ENCODE results near the gene SEMA3D. TPM values are rescaled to one million over a fixed set of nuclear protein-coding genes. Genes with fewer than 3 reads are reported as not detected.

The SEMA3D gene
- total RNA-seq, 1 donor from 2014 or later = 9.1 TPM

GRCh38 chr7:84981055-84981976 lies 205.5 kb downstream of the SEMA3D start:
- no peaks in the 10 kb centered on the region for H3K4me1 ChIP-seq (ENCODE audit: insufficient read depth, low read length)
- no peak overlapping the region for H3K27ac ChIP-seq (ENCODE audit: low read depth, low read length)
- peak overlapping the region; percentile 8 for H3K27ac Mint-ChIP-seq (ENCODE audit: unreplicated experiment)
- H3K4me2 ChIP-seq (ENCODE audit: low read length) = no peak overlapping the region
- no peaks in the 10 kb centered on the region for H3K36me3 Mint-ChIP-seq (ENCODE audit: low read depth, unreplicated experiment)
- TF ChIP-seq EZH2 (IDR thresholded peaks at IDR 0.05; ENCODE audit: insufficient read depth, low read length) = no peak
- TF ChIP-seq CTCF (IDR thresholded peaks at IDR 0.05; ENCODE audit: insufficient read depth, low read depth, low read length) = no peak
- H3K4me3 ChIP-seq (ENCODE audit: insufficient read depth, low read depth, low read length) = no peak overlapping the region
- H3K36me3 ChIP-seq (ENCODE audit: insufficient read depth, low read length) = no peaks in the 10 kb centered on the region
- H4K20me1 ChIP-seq (ENCODE audit: insufficient read depth, low read length) = no peaks in the 10 kb centered on the region
- H3K9me3 Mint-ChIP-seq (ENCODE audit: unreplicated experiment) = peaks cover 5% of the 10 kb centered on the region
- peak overlapping the region; percentile 34 for H2AFZ ChIP-seq (ENCODE audit: low read depth, low read length)
- no peak overlapping the region for H3K9ac ChIP-seq (ENCODE audit: low read length)
- H3K4me1 Mint-ChIP-seq (ENCODE audit: low read depth, unreplicated experiment) = peaks cover 3% of the 10 kb centered on the region
- FAIRE-seq (no peak), DNase-seq (ENCODE audit: low read depth) (no peak)
- no peaks in the 10 kb centered on the region for H3K9me3 ChIP-seq (ENCODE audit: insufficient read depth, low read depth, low read length)
- no peaks in the 10 kb centered on the region for H3K27me3 Mint-ChIP-seq (ENCODE audit: low read depth, unreplicated experiment)
- H3K27me3 ChIP-seq (ENCODE audit: insufficient read depth, low read length) = no peaks in the 10 kb centered on the region
- no peaks in the 10 kb centered on the region for H3K79me2 ChIP-seq (ENCODE audit: insufficient read depth, low read length)
- H3K4me3 Mint-ChIP-seq (ENCODE audit: unreplicated experiment) = no peak overlapping the region

GRCh38 chr7:84975586-84976185 lies 211.2 kb downstream of the SEMA3D start:
- Mint-ChIP-seq H3K36me3 (ENCODE audit: low read depth, unreplicated experiment) (no peaks in the 10 kb centered on the region), H3K27ac (ENCODE audit: unreplicated experiment) (no peak overlapping the region), H3K27me3 (ENCODE audit: low read depth, unreplicated experiment) (no peaks in the 10 kb centered on the region), H3K9me3 (ENCODE audit: unreplicated experiment) (no peaks in the 10 kb centered on the region), H3K4me3 (ENCODE audit: unreplicated experiment) (no peak overlapping the region), H3K4me1 (ENCODE audit: low read depth, unreplicated experiment) (no peaks in the 10 kb centered on the region)
- Histone ChIP-seq H3K4me3 (ENCODE audit: insufficient read depth, low read depth, low read length) (no peak overlapping the region), H3K79me2 (ENCODE audit: insufficient read depth, low read length) (no peaks in the 10 kb centered on the region), H3K4me1 (ENCODE audit: insufficient read depth, low read length) (no peaks in the 10 kb centered on the region), H3K36me3 (ENCODE audit: insufficient read depth, low read length) (no peaks in the 10 kb centered on the region), H3K9me3 (ENCODE audit: insufficient read depth, low read depth, low read length) (no peaks in the 10 kb centered on the region), H2AFZ (ENCODE audit: low read depth, low read length) (no peak overlapping the region), H4K20me1 (ENCODE audit: insufficient read depth, low read length) (no peaks in the 10 kb centered on the region), H3K4me2 (ENCODE audit: low read length) (no peak overlapping the region), H3K27ac (ENCODE audit: low read depth, low read length) (no peak overlapping the region), H3K27me3 (ENCODE audit: insufficient read depth, low read length) (no peaks in the 10 kb centered on the region), H3K9ac (ENCODE audit: low read length) (no peak overlapping the region)
- FAIRE-seq (no peak), DNase-seq (ENCODE audit: low read depth) (peak; percentile 59)
- TF ChIP-seq EZH2 (IDR thresholded peaks at IDR 0.05; ENCODE audit: insufficient read depth, low read length) = no peak
- no peak for TF ChIP-seq CTCF (IDR thresholded peaks at IDR 0.05; ENCODE audit: insufficient read depth, low read depth, low read length)
